HG03342 (cell line): ENCODE results near the gene C20orf204.
"Not testable (repeated sequence)": the region's sequence is repeated elsewhere in the genome, so short reads cannot be mapped to it uniquely, and the experiment has no call there.

Experiments used
- ATAC-seq: cut with Tn5 transposase; IDR thresholded peaks from one replicate; pipeline ENCODE4 v1.9.1; 2021; ENCODE audit warnings: mild to moderate bottlenecking, moderate library complexity; ENCODE audit not compliant: unreplicated experiment

Gene C20orf204

DNA sequence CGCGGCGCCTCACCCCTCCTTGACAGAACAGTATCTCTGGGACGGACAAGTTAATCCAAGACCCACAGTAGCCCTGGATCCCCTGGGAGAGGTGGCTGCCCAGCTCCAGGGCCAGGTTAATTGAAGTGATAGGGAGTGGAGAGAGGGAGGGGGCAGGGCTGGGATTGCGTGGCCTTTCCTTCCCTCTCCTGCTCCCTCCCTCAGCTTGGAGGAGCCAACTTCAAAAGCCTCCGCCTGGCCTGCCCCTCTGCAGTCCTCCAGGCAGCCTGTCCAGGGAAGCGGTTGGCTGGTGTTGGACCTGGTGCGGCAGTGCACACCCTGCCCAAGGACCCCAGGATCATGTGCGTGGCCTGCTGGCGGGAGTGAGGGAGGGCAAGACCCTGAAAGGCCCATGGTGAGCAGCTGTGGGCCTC, at the start of gene C20orf204:
Gene C20orf204, plus strand, starts transcription at position 250 of the 413 bp plus-strand sequence. Its CDS starts 142 bp downstream, at position 392.
- no peak for ATAC-seq

GRCh38 chr20:64000906-64001305, 35.1 kb upstream of the C20orf204 start:
- ATAC-seq: no peak

DNA sequence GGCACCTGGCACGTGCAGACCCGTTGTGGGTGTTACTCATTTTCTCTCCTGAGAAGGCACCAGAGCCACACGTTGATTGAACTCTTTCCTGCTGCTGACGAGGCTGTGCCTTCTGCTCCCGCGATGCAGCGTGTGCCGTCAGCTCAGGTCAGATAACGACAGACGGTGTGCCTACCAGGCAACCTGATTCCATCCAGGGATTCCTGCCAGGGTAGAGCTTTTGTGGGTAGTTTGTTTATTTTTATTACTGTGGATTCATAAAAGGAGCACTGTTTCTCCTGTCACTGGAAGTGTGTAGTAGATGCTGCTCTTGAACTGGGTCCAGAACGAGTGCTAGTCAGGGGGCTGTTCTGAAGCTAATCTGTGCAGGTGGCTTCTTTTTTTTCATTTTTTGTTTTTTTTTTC, 34.4 kb upstream of the C20orf204 start:
- ATAC-seq: no peak

DNA sequence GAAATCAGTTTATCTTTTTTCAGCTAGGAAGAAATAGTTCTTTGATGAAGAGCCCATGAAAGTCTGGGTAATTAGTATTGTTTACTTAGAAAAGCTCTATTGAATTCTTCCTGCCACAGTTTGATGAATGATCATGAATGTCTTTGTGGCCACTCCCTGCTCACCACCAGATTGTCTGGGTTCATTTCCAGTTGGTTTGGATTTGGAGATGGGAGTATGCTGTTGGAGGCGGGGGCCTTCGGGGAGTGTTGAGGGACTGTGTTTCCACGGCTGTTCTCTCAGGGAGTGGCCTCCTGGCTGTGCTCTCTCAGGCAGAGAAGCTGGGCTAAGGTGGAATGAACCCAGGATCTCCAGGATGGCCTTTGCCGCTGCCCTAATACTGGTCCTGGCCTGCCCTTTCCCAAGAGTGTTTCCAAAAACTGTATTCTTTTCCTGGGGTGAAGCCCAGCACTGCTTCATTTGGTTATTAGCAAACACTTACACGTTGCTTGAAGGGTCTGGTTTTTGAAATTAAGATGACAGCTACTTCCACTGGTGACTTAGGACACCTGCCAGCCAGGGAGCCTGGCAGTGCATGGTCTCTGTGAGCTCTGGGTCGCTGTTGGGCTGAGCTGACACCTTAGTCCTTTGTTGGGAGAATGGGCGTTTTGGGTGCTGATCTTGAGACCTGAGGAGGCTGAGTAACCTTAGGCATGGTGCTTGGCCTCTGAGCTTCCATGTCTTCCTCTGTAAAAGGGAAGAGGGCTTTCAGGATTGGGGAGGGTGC, 31.8 kb upstream of the C20orf204 start:
- no peak for ATAC-seq

- ATAC-seq: no peak
These were observed 30.6 kb upstream of the C20orf204 start for GRCh38 chr20:64005394-64005793.

- ATAC-seq: no peak
These were observed 29.5 kb upstream of the C20orf204 start for GRCh38 chr20:64006490-64006889.

- no peak for ATAC-seq
These were observed 29.1 kb upstream of the C20orf204 start for GRCh38 chr20:64006902-64007301.

- ATAC-seq: no peak
These were observed 26.1 kb upstream of the C20orf204 start for GRCh38 chr20:64009811-64010387.

GRCh38 chr20:64010711-64011237, 25.2 kb upstream of the C20orf204 start:
- no peak for ATAC-seq

DNA sequence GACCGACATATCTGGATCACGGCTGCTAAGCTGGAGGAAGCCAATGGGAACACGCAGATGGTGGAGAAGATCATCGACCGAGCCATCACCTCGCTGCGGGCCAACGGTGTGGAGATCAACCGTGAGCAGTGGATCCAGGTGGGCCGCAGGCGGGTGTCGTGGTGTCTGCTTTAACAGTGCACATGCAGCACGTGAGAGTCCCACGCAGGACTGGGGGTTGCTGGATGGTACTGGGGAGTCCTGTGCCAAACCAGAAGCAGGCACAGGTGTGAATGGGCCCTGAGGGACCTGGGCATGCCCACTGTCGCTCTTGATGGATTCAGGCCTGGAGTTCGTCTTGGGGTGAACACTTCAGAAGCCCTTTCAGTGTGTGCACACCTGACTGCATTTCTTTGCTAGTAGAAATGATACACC, 24.6 kb upstream of the C20orf204 start:
- ATAC-seq: no peak

- ATAC-seq: not testable (repeated sequence)
These were observed 23.4 kb upstream of the C20orf204 start for GRCh38 chr20:64012385-64013154.

DNA sequence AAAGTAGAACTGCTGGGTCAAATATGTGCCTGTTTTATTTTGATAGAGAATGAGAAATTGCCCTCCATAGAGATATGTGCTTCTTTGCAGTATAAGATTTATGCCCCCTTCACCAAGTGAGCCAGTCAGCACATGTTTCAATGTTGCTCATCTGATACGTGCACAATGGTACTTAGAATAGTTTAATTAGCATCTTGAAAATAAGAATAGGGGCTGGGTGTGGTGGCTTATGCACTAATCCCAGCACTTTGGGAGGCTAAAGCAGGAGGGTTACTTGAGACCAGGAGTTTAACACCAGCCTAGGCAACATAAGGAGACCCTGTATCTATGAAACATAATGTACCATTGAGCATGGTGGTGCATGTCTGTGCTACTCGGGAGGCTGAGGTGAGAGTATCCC, 20.3 kb upstream of the C20orf204 start:
- no peak for ATAC-seq

DNA sequence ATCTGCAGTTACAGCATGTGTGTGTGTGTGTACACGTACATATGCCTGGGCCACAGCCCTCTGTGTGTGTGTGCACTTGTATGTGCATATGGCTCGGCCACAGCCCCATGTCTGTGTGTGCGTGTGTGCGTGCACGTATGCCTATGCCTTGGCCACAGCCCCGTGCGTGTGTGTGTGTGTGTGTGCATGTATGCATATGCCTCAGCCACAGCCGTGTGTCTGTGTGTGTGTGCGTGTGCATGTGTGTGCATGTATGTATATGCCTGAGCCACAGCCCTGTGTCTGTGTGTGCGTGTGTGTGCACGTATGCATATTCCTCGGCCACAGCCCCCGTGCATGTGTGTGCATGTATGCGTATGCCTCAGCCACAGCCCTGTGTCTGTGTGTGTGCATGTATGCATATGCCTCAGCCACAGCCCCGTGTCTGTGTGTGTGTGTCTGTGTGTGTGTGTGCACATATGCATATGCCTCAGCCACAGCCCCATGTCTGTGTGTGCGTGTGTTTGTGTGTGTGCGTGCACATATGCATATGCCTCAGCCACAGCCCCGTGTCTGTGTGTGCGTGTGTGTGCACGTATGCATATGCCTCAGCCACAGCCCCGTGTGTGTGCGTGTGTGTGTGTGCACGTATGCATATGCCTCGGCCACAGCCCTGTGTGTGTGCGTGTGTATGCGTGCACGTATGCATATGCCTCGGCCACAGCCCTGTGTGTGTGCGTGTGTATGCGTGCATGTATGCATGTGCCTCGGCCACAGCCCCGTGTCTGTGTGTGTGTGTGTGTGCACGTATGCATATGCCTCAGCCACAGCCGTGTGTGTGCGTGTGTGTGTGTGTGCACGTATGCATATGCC, 14.6 kb upstream of the C20orf204 start:
- no peak for ATAC-seq

- no peak for ATAC-seq
These were observed 13.2 kb upstream of the C20orf204 start for GRCh38 chr20:64022671-64023360.

DNA sequence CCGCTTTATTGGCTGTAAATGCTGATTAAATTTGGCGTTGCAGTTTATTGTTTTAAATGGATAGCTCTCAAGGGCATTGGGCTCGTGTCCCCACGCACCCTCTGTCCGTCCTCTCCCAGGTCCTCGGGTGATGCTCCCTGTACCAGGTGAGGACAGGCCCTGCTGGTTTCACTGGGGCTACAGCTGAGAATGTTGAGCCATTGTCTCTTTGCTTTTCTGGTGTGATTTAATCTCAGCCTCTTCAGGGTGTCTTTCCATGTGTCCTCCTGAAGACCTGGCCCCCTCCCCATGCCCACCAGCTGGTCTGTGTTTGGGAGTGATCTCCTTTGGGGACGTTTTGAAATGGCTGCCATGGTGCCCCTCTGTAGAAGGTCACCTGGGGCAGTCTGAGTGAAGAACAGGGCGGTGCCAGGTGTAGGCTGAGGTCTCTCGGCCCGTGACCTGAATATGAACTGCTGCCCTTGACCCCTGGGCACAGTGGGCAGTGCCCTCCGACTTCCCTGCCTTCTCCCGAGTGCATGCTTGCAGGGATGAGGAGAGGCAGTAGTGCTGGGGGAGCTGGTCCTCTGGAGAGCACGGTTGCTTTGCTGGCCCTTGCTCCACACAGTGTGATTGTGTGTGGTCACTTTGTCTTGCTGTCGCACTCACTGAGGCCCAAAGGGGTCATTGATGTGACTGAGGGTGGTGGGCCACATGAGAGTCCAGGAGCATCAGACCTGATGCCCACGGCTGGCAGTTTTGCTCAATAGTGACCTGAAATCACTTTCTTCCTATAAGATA, 12.4 kb upstream of the C20orf204 start:
- no peak for ATAC-seq

- no peak for ATAC-seq
These were observed 11.6 kb upstream of the C20orf204 start for GRCh38 chr20:64024141-64024990.

- no peak for ATAC-seq
These were observed 10.7 kb upstream of the C20orf204 start for GRCh38 chr20:64025101-64025825.
